ENCODE data around the gene ZNF274. TPM values are rescaled to one million over a fixed set of nuclear protein-coding genes. Genes with fewer than 3 reads are reported as not detected.
"Not testable (repeated sequence)": the region's sequence is repeated elsewhere in the genome, so short reads cannot be mapped to it uniquely, and the experiment has no call there.

Gene ZNF274
- 42.7 TPM for total RNA-seq (ENCODE audit: unreplicated experiment)
- long read RNA-seq, full-length matches to known transcripts, result 7 of 14 reads
- long read RNA-seq, partial matches to known transcripts, result 2 of 14 reads
- long read RNA-seq, other reads (novel, unspliced or antisense), result 5 of 14 reads

DNA sequence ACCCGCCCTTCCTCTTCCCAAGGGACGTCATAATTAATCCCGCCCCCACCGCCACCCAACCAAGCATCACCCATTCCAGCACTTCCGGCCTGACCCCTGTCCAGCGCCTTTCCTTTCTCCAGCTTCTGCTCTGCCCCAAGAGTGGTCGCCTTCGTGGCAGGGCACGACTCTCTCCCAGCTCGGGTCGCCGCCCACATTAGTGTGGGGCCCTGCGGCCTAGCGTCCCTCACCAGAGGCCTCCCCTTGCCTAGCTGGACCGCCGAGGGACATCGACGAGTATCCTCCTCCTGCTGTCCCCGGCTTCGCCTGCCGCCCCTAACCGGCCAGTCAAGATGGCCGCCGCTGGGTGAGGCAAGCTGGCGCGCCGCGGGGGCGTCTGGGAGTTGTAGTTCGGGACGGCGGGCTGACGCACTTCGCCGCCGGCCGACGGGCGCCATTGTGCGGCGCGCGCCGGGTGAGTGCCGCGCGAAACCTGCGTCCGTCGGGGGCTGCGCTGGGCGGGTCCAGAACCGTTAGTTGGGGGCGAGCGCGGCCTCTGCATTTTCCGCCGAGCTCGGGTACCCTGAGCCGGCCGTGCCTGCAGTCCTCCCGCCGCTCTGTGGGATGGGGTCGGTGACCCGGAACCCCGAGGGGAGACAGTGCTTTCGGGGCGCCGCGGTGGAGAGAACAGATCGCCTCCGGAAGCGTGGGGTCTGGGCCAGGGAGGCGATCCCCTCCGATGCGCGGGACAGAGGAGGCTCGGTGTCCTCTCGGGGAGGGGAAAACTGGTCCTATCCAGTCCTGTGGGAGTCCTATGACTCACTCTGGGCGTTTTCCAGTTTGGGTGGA, at the start of gene ZNF274:
Gene ZNF274 (plus strand): TSS at position 73 of the 828 bp plus-strand sequence. CDS start 905 bp downstream, outside the sequence.
- DNase-seq, result peak; percentile 97
- peaks cover 47% of the 10 kb centered on the region for H3K36me3 Mint-ChIP-seq (ENCODE audit: unreplicated experiment)
- TF ChIP-seq, protein P1, sequence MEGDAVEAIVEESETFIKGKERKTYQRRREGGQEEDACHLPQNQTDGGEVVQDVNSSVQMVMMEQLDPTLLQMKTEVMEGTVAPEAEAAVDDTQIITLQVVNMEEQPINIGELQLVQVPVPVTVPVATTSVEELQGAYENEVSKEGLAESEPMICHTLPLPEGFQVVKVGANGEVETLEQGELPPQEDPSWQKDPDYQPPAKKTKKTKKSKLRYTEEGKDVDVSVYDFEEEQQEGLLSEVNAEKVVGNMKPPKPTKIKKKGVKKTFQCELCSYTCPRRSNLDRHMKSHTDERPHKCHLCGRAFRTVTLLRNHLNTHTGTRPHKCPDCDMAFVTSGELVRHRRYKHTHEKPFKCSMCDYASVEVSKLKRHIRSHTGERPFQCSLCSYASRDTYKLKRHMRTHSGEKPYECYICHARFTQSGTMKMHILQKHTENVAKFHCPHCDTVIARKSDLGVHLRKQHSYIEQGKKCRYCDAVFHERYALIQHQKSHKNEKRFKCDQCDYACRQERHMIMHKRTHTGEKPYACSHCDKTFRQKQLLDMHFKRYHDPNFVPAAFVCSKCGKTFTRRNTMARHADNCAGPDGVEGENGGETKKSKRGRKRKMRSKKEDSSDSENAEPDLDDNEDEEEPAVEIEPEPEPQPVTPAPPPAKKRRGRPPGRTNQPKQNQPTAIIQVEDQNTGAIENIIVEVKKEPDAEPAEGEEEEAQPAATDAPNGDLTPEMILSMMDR (IDR thresholded peaks at IDR 0.05; ENCODE audit: partially characterized antibody, unreplicated experiment), result no peak
- H3K9me3 Mint-ChIP-seq (ENCODE audit: unreplicated experiment), result peaks cover 31% of the 10 kb centered on the region
- H3K4me1 Mint-ChIP-seq (ENCODE audit: low read depth, unreplicated experiment), result no peaks in the 10 kb centered on the region
- H3K27ac Mint-ChIP-seq (ENCODE audit: unreplicated experiment), result peak within 1 kb of the TSS; percentile 98
- peak within 1 kb of the TSS; percentile 92 for H3K4me3 Mint-ChIP-seq (ENCODE audit: unreplicated experiment)
- H3K27me3 Mint-ChIP-seq (ENCODE audit: unreplicated experiment), result peaks cover 17% of the 10 kb centered on the region

GRCh38 chr19:58134244-58134643, 48.6 kb upstream of the ZNF274 start:
- Mint-ChIP-seq H3K9me3 (ENCODE audit: unreplicated experiment) (peaks cover 36% of the 10 kb centered on the region), H3K4me1 (ENCODE audit: low read depth, unreplicated experiment) (no peaks in the 10 kb centered on the region), H3K4me3 (ENCODE audit: unreplicated experiment) (no peak overlapping the region), H3K27ac (ENCODE audit: unreplicated experiment) (no peak overlapping the region), H3K27me3 (ENCODE audit: unreplicated experiment) (peaks cover 1% of the 10 kb centered on the region), H3K36me3 (ENCODE audit: unreplicated experiment) (peaks cover 72% of the 10 kb centered on the region)
- no peak for DNase-seq
- TF ChIP-seq, protein P1 (IDR thresholded peaks at IDR 0.05; ENCODE audit: partially characterized antibody, unreplicated experiment), result no peak

DNA sequence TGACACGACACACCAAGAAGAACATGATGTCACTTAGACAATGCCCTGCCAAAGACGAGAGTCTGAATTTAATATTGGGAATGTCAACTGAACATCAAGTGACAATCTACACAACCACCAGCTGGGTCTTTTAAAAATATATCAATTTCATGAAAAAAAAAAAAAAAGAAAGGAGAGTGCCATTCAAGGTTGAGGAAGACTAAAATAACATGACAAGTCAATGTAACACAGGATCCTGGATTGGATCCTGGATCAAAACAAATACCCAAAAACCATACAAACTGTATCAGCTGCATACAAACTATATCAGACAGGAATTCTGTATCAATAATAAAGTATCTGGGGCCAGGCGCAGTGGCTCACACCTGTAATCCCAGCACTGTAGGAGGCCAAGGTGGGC, 37.0 kb upstream of the ZNF274 start:
- peaks cover 28% of the 10 kb centered on the region for H3K9me3 Mint-ChIP-seq (ENCODE audit: unreplicated experiment)
- H3K4me1 Mint-ChIP-seq (ENCODE audit: low read depth, unreplicated experiment), result peaks cover 3% of the 10 kb centered on the region
- no peak overlapping the region for H3K27ac Mint-ChIP-seq (ENCODE audit: unreplicated experiment)
- TF ChIP-seq, protein P1 (IDR thresholded peaks at IDR 0.05; ENCODE audit: partially characterized antibody, unreplicated experiment), result no peak
- H3K36me3 Mint-ChIP-seq (ENCODE audit: unreplicated experiment), result peaks cover 29% of the 10 kb centered on the region
- DNase-seq, result no peak
- peaks cover 8% of the 10 kb centered on the region for H3K27me3 Mint-ChIP-seq (ENCODE audit: unreplicated experiment)
- H3K4me3 Mint-ChIP-seq (ENCODE audit: unreplicated experiment), result no peak overlapping the region

GRCh38 chr19:58147475-58147874, 35.4 kb upstream of the ZNF274 start:
- H3K4me1 Mint-ChIP-seq (ENCODE audit: low read depth, unreplicated experiment); H3K27ac Mint-ChIP-seq (ENCODE audit: unreplicated experiment); H3K27me3 Mint-ChIP-seq (ENCODE audit: unreplicated experiment); H3K4me3 Mint-ChIP-seq (ENCODE audit: unreplicated experiment); DNase-seq: not testable (repeated sequence)
- peaks cover 27% of the 10 kb centered on the region for H3K36me3 Mint-ChIP-seq (ENCODE audit: unreplicated experiment)
- peaks cover 26% of the 10 kb centered on the region for H3K9me3 Mint-ChIP-seq (ENCODE audit: unreplicated experiment)

DNA sequence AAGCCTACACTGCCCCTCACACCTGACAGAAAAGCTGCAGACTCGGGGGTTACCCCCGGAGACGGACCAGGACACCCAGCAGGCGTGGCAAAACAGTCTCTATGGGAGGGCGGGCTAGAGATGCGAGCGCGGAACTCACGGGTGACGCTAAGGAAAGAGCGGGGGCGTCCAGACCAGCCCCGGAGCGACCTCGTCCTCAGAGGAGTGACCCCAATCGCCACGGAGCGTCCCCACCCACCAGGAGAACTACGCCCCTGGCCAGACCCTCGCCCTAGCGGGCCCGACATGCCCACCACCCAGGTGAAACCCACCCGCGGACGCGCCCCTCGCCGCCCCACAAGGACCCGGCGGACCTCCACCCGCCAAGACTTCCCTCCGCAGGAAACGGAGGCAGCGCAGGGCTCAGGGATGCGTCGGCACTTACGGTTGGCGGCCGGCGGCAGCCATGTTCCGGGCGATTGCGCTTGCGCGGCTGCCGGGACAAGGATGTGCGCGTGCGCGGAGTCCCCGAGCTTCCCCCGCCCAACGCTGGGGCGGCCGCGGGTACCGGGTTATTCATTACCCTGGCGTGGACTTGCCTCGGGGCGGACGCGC, 32.4 kb upstream of the ZNF274 start, which contains the start of gene ZNF329:
Gene ZNF329 (minus strand): TSS at position 462 of the 594 bp plus-strand sequence. CDS start 21,286 bp downstream, outside the sequence.
- TF ChIP-seq, protein P1 (IDR thresholded peaks at IDR 0.05; ENCODE audit: partially characterized antibody, unreplicated experiment), result no peak
- Mint-ChIP-seq H3K27ac (ENCODE audit: unreplicated experiment) (peak within 1 kb of the TSS; percentile 78), H3K4me1 (ENCODE audit: low read depth, unreplicated experiment) (peaks cover 3% of the 10 kb centered on the region), H3K9me3 (ENCODE audit: unreplicated experiment) (peaks cover 21% of the 10 kb centered on the region), H3K4me3 (ENCODE audit: unreplicated experiment) (peak within 1 kb of the TSS; percentile 93), H3K27me3 (ENCODE audit: unreplicated experiment) (peaks cover 8% of the 10 kb centered on the region), H3K36me3 (ENCODE audit: unreplicated experiment) (peaks cover 26% of the 10 kb centered on the region)
- peak; percentile 92 for DNase-seq

Data from glutamatergic neuron (in vitro differentiated cells).